ACHN (cell line): ENCODE results near the gene ZNF276.
"Not testable (repeated sequence)": the region's sequence is repeated elsewhere in the genome, so short reads cannot be mapped to it uniquely, and the experiment has no call there.

Experiments used
- DNase-seq: peaks from one replicate; pipeline ENCODE4 v3.0.0-alpha.2; 2015
- in situ Hi-C: cut with HindIII; loops from 2 replicates; pipeline ENCODE4 v1.10.0; 2017; ENCODE audit warnings: low sequenced_read_pairs, low pct_ligation_motif_present, low pct_unique_long_range_greater_than_20kb

Gene ZNF276

GRCh38 chr16:89720813-89721545 lies at the start of gene ZNF276, which contains the start of gene VPS9D1:
Gene ZNF276 (plus strand): TSS chr16:89721537. CDS start chr16:89721641, 104 bp downstream.
Gene VPS9D1 (minus strand): TSS chr16:89720898. CDS start chr16:89720861, 37 bp downstream.
- DNase-seq, result peak; percentile 90
- in situ Hi-C loops, result no loop called here

GRCh38 chr16:89671565-89671964 lies 49.8 kb upstream of the ZNF276 start:
- DNase-seq, in situ Hi-C loops: not testable (repeated sequence)

- in situ Hi-C loops, result no loop called here
- DNase-seq, result no peak
Observed at GRCh38 chr16:89672177-89672941, 49.0 kb upstream of the ZNF276 start.

GRCh38 chr16:89678258-89678657 lies 43.1 kb upstream of the ZNF276 start:
- peak; percentile 34 for DNase-seq
- in situ Hi-C loops, result no loop called here

- no peak for DNase-seq
Observed at GRCh38 chr16:89685916-89686315, 35.4 kb upstream of the ZNF276 start.

GRCh38 chr16:89686520-89687091 lies 34.7 kb upstream of the ZNF276 start, which contains the start of gene CDK10:
Gene CDK10 (plus strand): TSS chr16:89686689. CDS start chr16:89686711, 22 bp downstream.
- in situ Hi-C loops, result no loop called here
- peak; percentile 95 for DNase-seq

More at GRCh38 chr16:89685916-89686315, 35.4 kb upstream of the ZNF276 start:
- in situ Hi-C loops, result no loop called here

- DNase-seq, result peak; percentile 98
- in situ Hi-C loops, result no loop called here
Observed at GRCh38 chr16:89687092-89687940, 34.0 kb upstream of the ZNF276 start.

GRCh38 chr16:89688395-89688794 lies 32.9 kb upstream of the ZNF276 start:
- DNase-seq, result no peak
- in situ Hi-C loops, result no loop called here

- in situ Hi-C loops, result no loop called here
Observed at GRCh38 chr16:89689142-89689541, 32.2 kb upstream of the ZNF276 start.

GRCh38 chr16:89689621-89690020 lies 31.7 kb upstream of the ZNF276 start:
- DNase-seq, in situ Hi-C loops: not testable (repeated sequence)

More at GRCh38 chr16:89689142-89689541, 32.2 kb upstream of the ZNF276 start:
- no peak for DNase-seq

- in situ Hi-C loops, result no loop called here
- DNase-seq, result no peak
Observed at GRCh38 chr16:89690392-89690901, 30.9 kb upstream of the ZNF276 start.

GRCh38 chr16:89691231-89691985 lies 29.9 kb upstream of the ZNF276 start:
- DNase-seq, result no peak
- in situ Hi-C loops, result no loop called here

GRCh38 chr16:89691986-89692569 lies 29.3 kb upstream of the ZNF276 start:
- in situ Hi-C loops, result no loop called here
- DNase-seq, result no peak

- no peak for DNase-seq
- in situ Hi-C loops, result no loop called here
Observed at GRCh38 chr16:89693289-89693731, 28.0 kb upstream of the ZNF276 start.

- DNase-seq, result no peak
- in situ Hi-C loops, result no loop called here
Observed at GRCh38 chr16:89693931-89694783, 27.2 kb upstream of the ZNF276 start.

GRCh38 chr16:89694784-89695085 lies 26.6 kb upstream of the ZNF276 start:
- DNase-seq, in situ Hi-C loops: not testable (repeated sequence)
